HG02678 (cell line): ENCODE results near the gene RIC3.

Source experiments
- ATAC-seq: cut with Tn5 transposase; IDR thresholded peaks from one replicate; pipeline ENCODE4 v1.9.1; 2021; ENCODE audit warnings: mild to moderate bottlenecking, moderate library complexity; ENCODE audit not compliant: unreplicated experiment

Gene RIC3

DNA sequence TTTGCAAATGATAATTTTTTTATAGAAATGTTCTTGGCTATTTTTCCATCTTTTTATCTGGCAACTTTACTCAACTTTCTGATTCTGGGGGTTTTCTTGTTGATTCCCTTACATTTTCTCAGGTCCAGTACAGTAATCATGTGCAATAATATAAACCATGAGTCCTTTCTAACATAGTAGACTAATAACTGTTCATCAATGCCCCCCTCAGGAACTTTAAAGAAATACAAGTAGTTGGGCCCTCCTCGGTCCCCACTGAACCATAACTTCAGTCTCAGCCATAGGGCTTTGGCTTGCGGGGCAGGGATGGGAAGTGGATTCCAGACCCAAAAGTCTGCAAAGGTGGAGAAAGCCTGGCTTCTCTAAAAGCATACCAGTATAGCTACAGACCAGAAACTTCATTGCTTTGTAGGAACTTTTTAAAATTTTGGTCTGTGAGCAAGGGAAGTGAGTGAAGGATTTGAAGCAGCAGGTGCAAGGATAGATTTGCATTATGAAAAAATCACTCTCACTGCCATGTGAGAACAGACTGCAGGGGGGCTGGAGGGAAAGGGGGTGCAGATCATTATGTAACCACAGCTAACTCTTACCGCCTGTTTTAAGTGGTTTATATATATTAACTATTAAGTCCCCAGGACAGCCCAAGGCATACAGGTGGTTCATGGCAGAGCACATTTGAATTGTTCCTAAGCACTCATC lies 98.3 kb downstream of the RIC3 start:
- peak; percentile 60 for ATAC-seq

DNA sequence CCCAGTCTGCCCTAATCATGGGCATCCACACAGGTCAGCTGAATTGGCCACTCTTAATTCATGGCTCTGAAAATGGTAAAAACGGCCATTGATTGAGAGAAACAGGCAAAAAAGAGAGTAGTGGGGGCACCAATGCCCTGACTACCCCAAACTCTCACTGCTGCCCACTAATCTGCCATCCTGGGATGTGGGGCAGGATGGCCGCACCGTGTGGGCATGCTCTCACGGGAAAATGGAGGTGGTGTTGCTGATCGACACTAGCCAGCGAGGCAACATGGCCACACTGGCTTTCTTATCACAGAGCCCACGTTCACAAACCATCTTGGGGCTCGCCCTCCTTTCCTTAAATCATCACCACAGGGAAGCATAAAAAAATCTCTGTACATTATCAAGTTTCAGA lies 99.1 kb downstream of the RIC3 start:
- ATAC-seq, result no peak

GRCh38 chr11:8068605-8069221 lies 100.1 kb downstream of the RIC3 start:
- ATAC-seq, result no peak

DNA sequence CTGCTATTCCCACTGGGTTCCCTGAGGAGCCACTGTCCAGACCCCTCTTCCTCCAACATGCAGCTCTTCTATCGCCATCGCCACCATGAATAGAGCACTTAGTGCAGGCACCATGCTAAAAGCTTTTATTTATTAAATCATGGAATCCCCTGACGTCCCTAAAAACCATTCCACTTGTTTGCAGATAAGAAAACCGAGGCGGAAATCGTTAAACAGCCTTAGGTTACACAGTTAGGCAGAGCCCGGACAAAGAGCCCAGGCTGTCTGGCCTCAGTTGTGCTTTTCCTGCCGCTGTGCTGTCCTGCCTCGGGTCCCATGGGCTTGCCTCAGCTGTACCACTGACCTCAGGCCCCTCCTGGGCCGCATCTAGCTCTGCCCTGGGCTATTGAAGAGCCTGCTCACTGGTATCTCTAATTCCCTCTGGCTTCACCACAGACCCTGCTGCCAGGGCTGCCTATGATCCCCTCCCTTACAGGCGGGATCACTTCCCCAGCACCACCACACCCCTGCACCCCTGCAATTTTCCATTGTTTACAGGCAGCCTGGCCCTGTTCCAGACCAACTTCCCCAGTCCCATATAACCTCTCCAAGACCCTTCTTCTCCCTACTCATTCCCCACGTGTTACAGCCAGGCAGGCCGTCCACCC lies 100.8 kb downstream of the RIC3 start:
- no peak for ATAC-seq

DNA sequence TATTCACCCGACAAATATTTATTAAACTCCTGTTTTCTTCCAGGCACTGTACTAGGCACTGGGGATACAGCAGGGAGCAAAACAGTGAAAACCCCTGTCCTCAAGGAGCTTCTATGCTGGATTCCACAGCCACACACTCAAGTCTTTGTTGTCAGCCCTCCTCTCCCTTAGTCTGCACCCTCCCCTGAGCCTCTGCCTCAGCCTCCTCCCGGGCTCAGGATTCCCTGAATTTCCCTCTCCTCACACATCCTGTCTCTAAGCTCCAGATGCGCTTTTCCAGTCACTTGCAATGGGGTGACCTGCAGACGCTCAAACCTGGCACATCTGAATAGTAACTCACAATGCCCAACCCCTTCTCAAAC lies 101.3 kb downstream of the RIC3 start:
- ATAC-seq, result no peak

DNA sequence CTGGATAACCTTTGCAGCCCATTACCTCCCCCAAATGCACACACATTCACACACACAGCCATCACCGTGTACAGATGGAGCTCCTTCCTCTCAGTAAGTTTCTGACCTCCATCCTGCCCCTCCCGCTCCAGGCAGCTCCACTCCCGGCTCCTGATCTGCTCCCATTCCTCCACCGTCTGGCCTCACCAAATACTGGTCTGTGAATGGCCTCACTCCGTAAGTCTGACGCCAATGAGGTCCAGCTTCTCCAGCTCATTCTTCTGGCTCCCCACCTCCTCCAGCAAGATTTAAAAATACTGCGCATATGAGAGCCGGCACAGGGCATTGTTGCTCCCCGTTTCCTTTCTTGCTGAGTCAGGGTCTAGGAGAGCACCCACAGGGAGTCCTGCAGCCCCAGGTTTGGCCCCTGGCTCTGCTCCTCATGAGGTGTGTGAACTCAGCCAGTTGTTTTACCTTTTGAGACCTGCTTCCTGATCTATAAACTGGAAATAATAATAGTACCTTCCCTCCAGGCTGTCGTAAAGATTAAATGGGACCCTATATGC lies 101.8 kb downstream of the RIC3 start:
- no peak for ATAC-seq

GRCh38 chr11:8066036-8066910 lies 102.6 kb downstream of the RIC3 start:
- ATAC-seq, result no peak

GRCh38 chr11:8065031-8065430 lies 103.8 kb downstream of the RIC3 start:
- no peak for ATAC-seq

DNA sequence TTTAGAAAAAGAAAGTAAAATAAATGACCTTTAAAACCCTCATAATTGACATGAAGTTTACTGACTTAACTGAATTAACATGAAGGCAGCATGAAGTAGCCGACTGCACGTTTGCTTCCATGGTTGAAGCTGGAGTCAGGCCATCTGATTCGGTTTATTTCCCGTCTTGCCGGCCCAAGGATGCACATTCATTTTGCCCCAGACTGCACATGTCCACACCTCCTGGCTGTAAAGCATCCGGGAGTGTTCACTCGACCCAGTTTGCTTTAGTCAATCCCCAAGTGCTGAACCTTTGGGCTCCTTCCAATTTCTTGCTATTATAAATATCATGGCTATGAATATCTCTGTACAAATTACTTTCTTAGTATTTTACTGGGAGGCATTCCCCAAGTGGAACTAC lies 105.5 kb downstream of the RIC3 start:
- no peak for ATAC-seq

DNA sequence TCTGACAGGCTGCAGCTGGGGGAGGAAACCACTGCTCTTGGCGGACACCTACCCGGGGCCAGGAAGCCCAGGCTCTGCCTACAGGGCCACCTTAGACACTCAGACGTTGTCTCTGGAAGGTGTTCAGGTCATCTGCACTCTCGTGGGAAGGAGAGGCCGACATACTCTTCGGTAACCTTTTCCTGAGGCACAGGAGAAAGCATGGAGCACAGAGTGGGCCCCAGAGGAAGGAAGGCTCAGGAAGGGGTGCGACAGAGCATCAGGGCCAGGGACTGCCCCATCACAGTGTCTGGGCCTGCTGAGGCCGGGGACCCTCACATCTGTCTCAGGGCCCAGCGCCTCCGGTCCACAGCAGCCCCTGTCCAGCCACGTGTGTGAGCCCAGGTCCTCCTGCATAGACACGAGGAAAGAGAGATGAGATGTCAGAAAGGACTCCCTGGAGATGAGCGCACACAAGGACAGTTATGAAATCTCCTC lies 106.0 kb downstream of the RIC3 start:
- ATAC-seq, result no peak

- ATAC-seq, result no peak
Observed at GRCh38 chr11:8061555-8062428, 107.0 kb downstream of the RIC3 start.

- ATAC-seq, result no peak
Observed at GRCh38 chr11:8060801-8061554, 107.8 kb downstream of the RIC3 start.

GRCh38 chr11:8060146-8060719 lies 108.6 kb downstream of the RIC3 start:
- ATAC-seq, result no peak

- ATAC-seq, result no peak
Observed at GRCh38 chr11:8059571-8060011, 109.2 kb downstream of the RIC3 start.

- no peak for ATAC-seq
Observed at GRCh38 chr11:8059030-8059429, 109.8 kb downstream of the RIC3 start.

GRCh38 chr11:8058216-8058615 lies 110.6 kb downstream of the RIC3 start:
- no peak for ATAC-seq

- ATAC-seq, result no peak
Observed at GRCh38 chr11:8056810-8057463, 111.9 kb downstream of the RIC3 start.
